Calu3 (cell line): Measurements from ENCODE around the gene MTUS2. TPM values are rescaled to one million over a fixed set of nuclear protein-coding genes. Genes with fewer than 3 reads are reported as not detected.

Source experiments
- BruUV-seq: library from RNA; stranded (reverse); fragments of 400-500 nt; replicated peaks from 2 replicates; lab custom pipeline; 2021; lab: Mats Ljungman, UMichigan
- CTCF ChIA-PET: fragments of 300-600 bp; sonication (Branson Sonifier 250); formaldehyde crosslinking; loops from one replicate; lab custom pipeline; 2022; ENCODE audit warnings: antibody characterized with exemption; lab: Charles Lee
- DNase-seq: peaks from one replicate; pipeline ENCODE4 v3.0.0; 2022
- H3K27ac Mint-ChIP-seq: one replicate; pipeline ENCODE4 v1.8.0; 2022; ENCODE audit warnings: mixed read lengths; ENCODE audit not compliant: unreplicated experiment
- H3K27me3 Mint-ChIP-seq: one replicate; pipeline ENCODE4 v1.8.0; 2022; ENCODE audit warnings: mixed read lengths; ENCODE audit not compliant: unreplicated experiment
- H3K36me3 Mint-ChIP-seq: one replicate; pipeline ENCODE4 v1.8.0; 2022; ENCODE audit warnings: mild to moderate bottlenecking, moderate library complexity, mixed read lengths; ENCODE audit not compliant: insufficient read depth, unreplicated experiment
- H3K4me1 Mint-ChIP-seq: one replicate; pipeline ENCODE4 v1.8.0; 2022; ENCODE audit warnings: mild to moderate bottlenecking, low read depth, mixed read lengths; ENCODE audit not compliant: unreplicated experiment
- H3K4me3 Mint-ChIP-seq: one replicate; pipeline ENCODE4 v1.8.0; 2022; ENCODE audit warnings: mild to moderate bottlenecking, low read depth, moderate library complexity, mixed read lengths; ENCODE audit not compliant: unreplicated experiment
- H3K9me3 Mint-ChIP-seq: one replicate; pipeline ENCODE4 v1.8.0; 2022; ENCODE audit warnings: low read depth, mixed read lengths; ENCODE audit not compliant: unreplicated experiment
- CTCF ChIP-seq: fragments of 200-600 bp; IDR thresholded peaks from one replicate; pipeline ENCODE4 v1.8.0; 2022; ENCODE audit warnings: antibody characterized with exemption; ENCODE audit not compliant: unreplicated experiment
- intact Hi-C: fragments of 100-400 bp; cut with micrococcal nuclease; formaldehyde crosslinking; loops from one replicate; pipeline ENCODE4 v1.10.0; 2022; ENCODE audit not compliant: unreplicated experiment
- total RNA-seq: library from RNA; stranded (reverse); gene quantifications from 2 replicates; pipeline ENCODE4 v1.2.3, GENCODE V29; 2022

The MTUS2 gene
- total RNA-seq, 1 experiment from 2014 or later, result not detected

- TF ChIP-seq CTCF, result no peak
- no TSS peak for BruUV-seq
- H3K9me3 Mint-ChIP-seq, result no peaks in the 10 kb centered on the region
- H3K4me3 Mint-ChIP-seq, result no peak overlapping the region
- H3K27me3 Mint-ChIP-seq, result no peaks in the 10 kb centered on the region
- no peak for DNase-seq
- peaks cover 27% of the 10 kb centered on the region for H3K36me3 Mint-ChIP-seq
- intact Hi-C loops, result no loop called here
- no peaks in the 10 kb centered on the region for H3K4me1 Mint-ChIP-seq
- CTCF ChIA-PET, result no interaction called here
- no peak overlapping the region for H3K27ac Mint-ChIP-seq
Measured at GRCh38 chr13:29519921-29520320, 699.8 kb downstream of the MTUS2 start.

GRCh38 chr13:29520671-29521070 lies 700.5 kb downstream of the MTUS2 start:
- BruUV-seq, result no TSS peak
- no peak for DNase-seq
- Mint-ChIP-seq H3K4me3 (no peak overlapping the region), H3K27ac (no peak overlapping the region), H3K27me3 (no peaks in the 10 kb centered on the region), H3K4me1 (no peaks in the 10 kb centered on the region), H3K36me3 (peaks cover 27% of the 10 kb centered on the region), H3K9me3 (no peaks in the 10 kb centered on the region)
- intact Hi-C loops, result no loop called here
- no peak for TF ChIP-seq CTCF
- CTCF ChIA-PET, result no interaction called here

- intact Hi-C loops, result no loop called here
- no peaks in the 10 kb centered on the region for H3K4me1 Mint-ChIP-seq
- CTCF ChIA-PET, result no interaction called here
Measured at GRCh38 chr13:29521336-29521735, 701.2 kb downstream of the MTUS2 start.

GRCh38 chr13:29522044-29522685 lies 702.0 kb downstream of the MTUS2 start:
- Mint-ChIP-seq H3K27me3 (no peaks in the 10 kb centered on the region), H3K4me1 (no peaks in the 10 kb centered on the region), H3K9me3 (no peaks in the 10 kb centered on the region), H3K4me3 (no peak overlapping the region), H3K36me3 (peaks cover 30% of the 10 kb centered on the region), H3K27ac (no peak overlapping the region)
- TF ChIP-seq CTCF, result no peak
- intact Hi-C loops, result no loop called here
- no peak for DNase-seq
- CTCF ChIA-PET, result no interaction called here
- BruUV-seq, result no TSS peak

More at GRCh38 chr13:29521336-29521735, 701.2 kb downstream of the MTUS2 start:
- Mint-ChIP-seq H3K4me3 (no peak overlapping the region), H3K27me3 (no peaks in the 10 kb centered on the region), H3K27ac (no peak overlapping the region), H3K36me3 (peaks cover 28% of the 10 kb centered on the region), H3K9me3 (no peaks in the 10 kb centered on the region)
- no peak for DNase-seq
- no peak for TF ChIP-seq CTCF
- no TSS peak for BruUV-seq
